H9 (cell line): ENCODE measurements around the gene VCX2. TPM values are rescaled to one million over a fixed set of nuclear protein-coding genes. Genes with fewer than 3 reads are reported as not detected.

ENCODE experiments used
- DNase-seq: peaks from one replicate; pipeline ENCODE4 v3.0.0-alpha.2; 2017
- H2AFZ ChIP-seq: one replicate; pipeline ENCODE4 v1.6.1; 2013; ENCODE audit warnings: mild to moderate bottlenecking, low read length, control low read depth, moderate library complexity
- H2AK5ac ChIP-seq: 2 replicates; pipeline ENCODE4 v1.6.1; 2013; ENCODE audit warnings: low read length, control low read depth, mixed read lengths; ENCODE audit not compliant: insufficient read length
- H2BK120ac ChIP-seq: one replicate; pipeline ENCODE4 v1.6.1; 2013; ENCODE audit warnings: low read depth, mild to moderate bottlenecking, low read length, control low read depth, inconsistent platforms; ENCODE audit not compliant: poor library complexity, severe bottlenecking
- H2BK12ac ChIP-seq: 2 replicates; pipeline ENCODE4 v1.6.1; 2013; ENCODE audit warnings: low read length, control low read depth, mixed read lengths, low read depth; ENCODE audit not compliant: insufficient read length
- H2BK15ac ChIP-seq: 2 replicates; pipeline ENCODE4 v1.6.1; 2013; ENCODE audit warnings: low read depth, low read length, control low read depth
- H2BK20ac ChIP-seq: one replicate; pipeline ENCODE4 v1.6.1; 2013; ENCODE audit warnings: low read depth, mild to moderate bottlenecking, low read length, control low read depth, inconsistent platforms; ENCODE audit not compliant: poor library complexity, severe bottlenecking
- H2BK5ac ChIP-seq: 2 replicates; pipeline ENCODE4 v1.6.1; 2013; ENCODE audit warnings: low read length, control low read depth, mixed read lengths; ENCODE audit not compliant: insufficient read length
- H3K14ac ChIP-seq: 2 replicates; pipeline ENCODE4 v1.6.1; 2013; ENCODE audit warnings: low read length, control low read depth; ENCODE audit not compliant: insufficient read depth
- H3K18ac ChIP-seq: 2 replicates; pipeline ENCODE4 v1.6.1; 2013; ENCODE audit warnings: low read depth, mild to moderate bottlenecking, mixed read lengths, low read length, control low read depth; ENCODE audit not compliant: insufficient read length
- H3K23ac ChIP-seq: 2 replicates; pipeline ENCODE4 v1.6.1; 2013; ENCODE audit warnings: low read length, control low read depth, mixed read lengths, low read depth; ENCODE audit not compliant: insufficient read length
- H3K23me2 ChIP-seq: 2 replicates; pipeline ENCODE4 v1.6.1; 2013; ENCODE audit warnings: low read depth, mild to moderate bottlenecking, mixed read lengths, low read length, control low read depth; ENCODE audit not compliant: insufficient read length, poor library complexity, severe bottlenecking
- H3K27ac ChIP-seq: 2 replicates; pipeline ENCODE4 v1.5.1; 2013; ENCODE audit warnings: low read length, control low read depth, mixed read lengths, low read depth; ENCODE audit not compliant: insufficient read length
- H3K27me3 ChIP-seq: 2 replicates; pipeline ENCODE4 v1.6.1; 2013; ENCODE audit warnings: low read length, control low read depth, inconsistent platforms; ENCODE audit not compliant: insufficient read depth
- H3K4ac ChIP-seq: 2 replicates; pipeline ENCODE4 v1.6.1; 2013; ENCODE audit warnings: low read depth, mild to moderate bottlenecking, control low read depth, inconsistent platforms, low read length, moderate library complexity
- H3K4me1 ChIP-seq: 2 replicates; pipeline ENCODE4 v1.6.1; 2013; ENCODE audit warnings: low read length, control low read depth, inconsistent platforms; ENCODE audit not compliant: insufficient read depth
- H3K4me2 ChIP-seq: 2 replicates; pipeline ENCODE4 v1.6.1; 2013; ENCODE audit warnings: low read length, control low read depth, mixed read lengths; ENCODE audit not compliant: insufficient read length, insufficient read depth
- H3K56ac ChIP-seq: 2 replicates; pipeline ENCODE4 v1.6.1; 2013; ENCODE audit warnings: low read depth, mild to moderate bottlenecking, mixed read lengths, low read length, control low read depth; ENCODE audit not compliant: insufficient read length
- H3K79me1 ChIP-seq: 2 replicates; pipeline ENCODE4 v1.6.1; 2013; ENCODE audit warnings: low read depth, mild to moderate bottlenecking, moderate library complexity, low read length, control low read depth, inconsistent platforms; ENCODE audit not compliant: insufficient read depth, poor library complexity, severe bottlenecking
- H3K79me2 ChIP-seq: 2 replicates; pipeline ENCODE4 v1.6.1; 2013; ENCODE audit warnings: low read length, control low read depth, inconsistent platforms; ENCODE audit not compliant: insufficient read depth
- H3K9ac ChIP-seq: 2 replicates; pipeline ENCODE4 v1.6.1; 2013; ENCODE audit warnings: low read length, control low read depth, mixed read lengths; ENCODE audit not compliant: insufficient read length; ENCODE audit errors: extremely low read depth
- H3K9me3 ChIP-seq: one replicate; pipeline ENCODE4 v1.6.1; 2013; ENCODE audit warnings: low read depth, low read length, inconsistent platforms; ENCODE audit not compliant: control insufficient read depth
- H3T11ph ChIP-seq: one replicate; pipeline ENCODE4 v1.6.1; 2013; ENCODE audit warnings: mild to moderate bottlenecking, low read length, control low read depth, inconsistent platforms
- H4K20me1 ChIP-seq: one replicate; pipeline ENCODE4 v1.6.1; 2013; ENCODE audit not compliant: control insufficient read depth, insufficient read length, insufficient read depth
- H4K5ac ChIP-seq: 2 replicates; pipeline ENCODE4 v1.6.1; 2013; ENCODE audit warnings: low read depth, mild to moderate bottlenecking, mixed read lengths, low read length, control low read depth; ENCODE audit not compliant: insufficient read length
- H4K8ac ChIP-seq: replicated peaks from 2 replicates; pipeline ENCODE4 v1.6.1; 2013; ENCODE audit warnings: low read length, control low read depth, mixed read lengths, low read depth; ENCODE audit not compliant: insufficient read length
- H4K91ac ChIP-seq: 2 replicates; pipeline ENCODE4 v1.6.1; 2013; ENCODE audit warnings: low read depth, mild to moderate bottlenecking, moderate library complexity, mixed read lengths, low read length, control low read depth; ENCODE audit not compliant: insufficient read length
- H3K27ac Mint-ChIP-seq, 3 experiments: 2 replicates in 2 of 3; 3 replicates in 1 of 3; pipeline ENCODE4 v1.8.0; 2020 to 2021; ENCODE audit warnings: mixed read lengths in 3 of 3, mild to moderate bottlenecking in 1 of 3, moderate library complexity in 1 of 3
- H3K27me3 Mint-ChIP-seq: 2 replicates; pipeline ENCODE4 v1.8.0; 2021; ENCODE audit warnings: low read depth, mild to moderate bottlenecking, moderate library complexity, mixed read lengths
- H3K36me3 Mint-ChIP-seq, 3 experiments: 2 replicates in 2 of 3; 3 replicates in 1 of 3; pipeline ENCODE4 v1.8.0; 2020 to 2021; ENCODE audit warnings: low read depth in 3 of 3, mixed read lengths in 3 of 3; ENCODE audit not compliant: insufficient read depth in 1 of 3
- H3K4me1 Mint-ChIP-seq, 2 experiments: 2 replicates each; pipeline ENCODE4 v1.8.0; 2020; ENCODE audit warnings: mixed read lengths in 2 of 2
- H3K4me3 Mint-ChIP-seq, 2 experiments: 2 replicates in 1 of 2; 3 replicates in 1 of 2; pipeline ENCODE4 v1.8.0; 2020 to 2021; ENCODE audit warnings: mild to moderate bottlenecking in 2 of 2, mixed read lengths in 2 of 2, moderate library complexity in 1 of 2
- H3K9me3 Mint-ChIP-seq, 2 experiments: 2 replicates in 1 of 2; 3 replicates in 1 of 2; pipeline ENCODE4 v1.8.0; 2020; ENCODE audit warnings: mild to moderate bottlenecking in 2 of 2, mixed read lengths in 2 of 2, moderate library complexity in 1 of 2
- WGBS: extraction: QIAGEN DNeasy Blood & Tissue Kit; methylation state at CpG from one replicate; pipeline ENCODE4 v1.1.7; 2013; ENCODE audit warnings: missing lambda C conversion rate, low lambda C conversion rate, mixed read lengths; ENCODE audit not compliant: insufficient read length; ENCODE audit errors: extremely low coverage; 5-methylcytosine and 5-hydroxymethylcytosine counted together
- total RNA-seq: library from RNA; stranded (reverse); gene quantifications from 2 replicates; pipeline ENCODE4 v1.2.1, GENCODE V29; 2021
- TF ChIP-seq, protein P1 (sequence below): fragments of 200-600 bp; sonication (generic); conservative IDR thresholded peaks from 3 replicates; pipeline ENCODE4 v1.8.0; 2021; ENCODE audit warnings: antibody characterized with exemption, mild to moderate bottlenecking

The VCX2 gene
- total RNA-seq, 1 experiment from 2014 or later, result not detected

DNA sequence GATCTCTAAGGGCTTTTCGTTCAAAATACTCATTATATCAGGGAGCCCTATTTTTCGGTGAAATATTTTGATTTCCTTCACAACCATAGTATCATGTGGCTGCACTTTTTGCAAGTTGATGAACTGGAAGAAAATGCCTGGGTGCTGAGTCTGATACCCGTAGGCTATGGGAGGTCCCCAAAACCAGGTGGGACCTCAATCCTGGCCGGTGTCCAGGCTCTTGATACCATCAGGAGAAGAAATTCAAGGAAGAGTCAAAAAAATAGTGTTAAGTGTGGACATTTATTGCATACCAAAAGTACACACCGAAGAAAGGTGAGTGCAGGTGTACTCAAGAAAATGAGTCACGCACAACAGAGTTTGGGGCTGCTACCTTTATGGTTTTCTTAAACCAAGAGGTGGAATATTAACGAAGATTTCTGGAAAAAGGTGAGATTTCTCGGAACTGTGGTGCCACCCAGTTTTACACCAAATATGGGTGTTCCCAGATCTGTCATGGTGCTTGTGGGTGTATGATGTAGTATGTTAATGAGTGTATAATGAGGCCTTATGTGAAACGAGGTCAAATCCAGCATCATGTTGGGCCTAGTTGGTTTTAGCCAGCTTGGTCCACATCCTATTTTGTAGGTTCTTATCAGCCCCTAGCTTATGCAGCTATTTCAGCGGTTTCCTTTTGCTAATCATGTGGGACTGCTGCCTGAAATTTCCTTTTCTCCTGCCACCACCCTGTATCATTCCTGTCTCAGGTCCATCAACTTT, 29.9 kb downstream of the VCX2 start:
- H3K36me3 Mint-ChIP-seq, result peaks cover 0 to 7% (median 2%) of the 10 kb centered on the region in 3 experiments; a peak in 2 of 7 replicates
- H3K27ac Mint-ChIP-seq, result no peak overlapping the region
- Histone ChIP-seq H3K4me1 (peaks cover 2% of the 10 kb centered on the region; the same call in 1 of the 2 replicates), H4K91ac (no peak overlapping the region), H2AK5ac (no peak overlapping the region), H3K27ac (no peak overlapping the region), H3K14ac (no peak overlapping the region), H2BK120ac (no peak overlapping the region), H3T11ph (no peak overlapping the region), H2BK12ac (no peak overlapping the region), H3K4me2 (no peak overlapping the region), H3K9me3 (no peaks in the 10 kb centered on the region), H4K20me1 (no peaks in the 10 kb centered on the region), H3K27me3 (no peaks in the 10 kb centered on the region), H2BK5ac (no peak overlapping the region), H3K23ac (no peak overlapping the region), H4K5ac (no peak overlapping the region), H3K79me1 (no peaks in the 10 kb centered on the region), H4K8ac (no peak overlapping the region), H3K18ac (no peak overlapping the region), H3K56ac (no peak overlapping the region), H3K9ac (no peak overlapping the region), H3K4ac (no peak overlapping the region), H2AFZ (no peak overlapping the region), H2BK20ac (no peak overlapping the region), H2BK15ac (no peak overlapping the region), H3K79me2 (no peaks in the 10 kb centered on the region), H3K23me2 (no peaks in the 10 kb centered on the region)
- peaks cover 0 to 8% of the 10 kb centered on the region in 2 experiments; a peak in 3 of 5 replicates for H3K9me3 Mint-ChIP-seq
- no peak for DNase-seq
- H3K4me3 Mint-ChIP-seq, result no peak overlapping the region
- H3K27me3 Mint-ChIP-seq, result no peaks in the 10 kb centered on the region
- TF ChIP-seq, protein P1, sequence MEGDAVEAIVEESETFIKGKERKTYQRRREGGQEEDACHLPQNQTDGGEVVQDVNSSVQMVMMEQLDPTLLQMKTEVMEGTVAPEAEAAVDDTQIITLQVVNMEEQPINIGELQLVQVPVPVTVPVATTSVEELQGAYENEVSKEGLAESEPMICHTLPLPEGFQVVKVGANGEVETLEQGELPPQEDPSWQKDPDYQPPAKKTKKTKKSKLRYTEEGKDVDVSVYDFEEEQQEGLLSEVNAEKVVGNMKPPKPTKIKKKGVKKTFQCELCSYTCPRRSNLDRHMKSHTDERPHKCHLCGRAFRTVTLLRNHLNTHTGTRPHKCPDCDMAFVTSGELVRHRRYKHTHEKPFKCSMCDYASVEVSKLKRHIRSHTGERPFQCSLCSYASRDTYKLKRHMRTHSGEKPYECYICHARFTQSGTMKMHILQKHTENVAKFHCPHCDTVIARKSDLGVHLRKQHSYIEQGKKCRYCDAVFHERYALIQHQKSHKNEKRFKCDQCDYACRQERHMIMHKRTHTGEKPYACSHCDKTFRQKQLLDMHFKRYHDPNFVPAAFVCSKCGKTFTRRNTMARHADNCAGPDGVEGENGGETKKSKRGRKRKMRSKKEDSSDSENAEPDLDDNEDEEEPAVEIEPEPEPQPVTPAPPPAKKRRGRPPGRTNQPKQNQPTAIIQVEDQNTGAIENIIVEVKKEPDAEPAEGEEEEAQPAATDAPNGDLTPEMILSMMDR, result no peak
- H3K4me1 Mint-ChIP-seq, result peaks cover 11 to 12% of the 10 kb centered on the region in 2 experiments
- no CpG with 5 or more reads among the region's 10 CpGs for WGBS
